ENCODE measurements around the gene RELN. TPM values are rescaled to one million over a fixed set of nuclear protein-coding genes. Genes with fewer than 3 reads are reported as not detected.

RELN gene
- total and polyA plus RNA-seq, 2 donors (not counting 1 experiment from before 2014, with no cell fraction given): 0.33 to 31.8 TPM

- Histone ChIP-seq H3K36me3 (ENCODE audit: control insufficient read depth, insufficient read depth, low read length) (no peaks in the 10 kb centered on the region), H3K4me1 (ENCODE audit: control insufficient read depth, extremely low read depth, insufficient read depth, low read length) (no peaks in the 10 kb centered on the region)
- TF ChIP-seq EZH2 (IDR thresholded peaks at IDR 0.05; ENCODE audit: low read length, missing control alignments) (no peak), CTCF (conservative IDR thresholded peaks at IDR 0.05 in 1 of 2, IDR thresholded peaks at IDR 0.05 in 1 of 2; ENCODE audit: low read depth in 1 of 2, low read length in 2 of 2) (no peak)
Observed at GRCh38 chr7:103856929-103857328, 132.5 kb downstream of the RELN start.

GRCh38 chr7:103855671-103856070, 133.8 kb downstream of the RELN start:
- Histone ChIP-seq H4K20me1 (ENCODE audit: control insufficient read depth, extremely low read depth, insufficient read depth, low read length) (no peaks in the 10 kb centered on the region), H3K9me3 (ENCODE audit: control insufficient read depth, insufficient read depth, low read depth, low read length) (no peaks in the 10 kb centered on the region), H3K27me3 (ENCODE audit: control insufficient read depth, insufficient read depth, low read length) (no peaks in the 10 kb centered on the region), H3K4me1 (ENCODE audit: control insufficient read depth, extremely low read depth, insufficient read depth, low read length) (no peaks in the 10 kb centered on the region), H3K79me2 (ENCODE audit: control insufficient read depth, insufficient read depth, low read length) (no peaks in the 10 kb centered on the region), H2AFZ (ENCODE audit: low read length) (no peak overlapping the region), H3K4me3 (replicated peaks in 1 of 4; ENCODE audit: control extremely low read depth in 1 of 4, insufficient read depth in 1 of 4, low read depth in 3 of 4, low read length in 4 of 4) (no peak overlapping the region), H3K4me2 (ENCODE audit: extremely low read depth, insufficient read depth, low read length) (no peak overlapping the region), H3K27ac (ENCODE audit: insufficient read depth, low read length) (no peak overlapping the region), H3K9ac (ENCODE audit: insufficient read depth, low read length) (no peak overlapping the region), H3K36me3 (ENCODE audit: control insufficient read depth, insufficient read depth, low read length) (no peaks in the 10 kb centered on the region)
- no peak for DNase-seq (ENCODE audit: low read depth in 2 of 2)
- TF ChIP-seq CTCF (conservative IDR thresholded peaks at IDR 0.05 in 1 of 2, IDR thresholded peaks at IDR 0.05 in 1 of 2; ENCODE audit: low read depth in 1 of 2, low read length in 2 of 2) (no peak), EZH2 (IDR thresholded peaks at IDR 0.05; ENCODE audit: low read length, missing control alignments) (no peak)

More at GRCh38 chr7:103856929-103857328, 132.5 kb downstream of the RELN start:
- H3K4me2 ChIP-seq (ENCODE audit: extremely low read depth, insufficient read depth, low read length): no peak overlapping the region
- no peak overlapping the region for H3K4me3 ChIP-seq (replicated peaks in 1 of 4; ENCODE audit: control extremely low read depth in 1 of 4, insufficient read depth in 1 of 4, low read depth in 3 of 4, low read length in 4 of 4)
- no peak overlapping the region for H3K27ac ChIP-seq (ENCODE audit: insufficient read depth, low read length)
- no peaks in the 10 kb centered on the region for H3K79me2 ChIP-seq (ENCODE audit: control insufficient read depth, insufficient read depth, low read length)
- H3K27me3 ChIP-seq (ENCODE audit: control insufficient read depth, insufficient read depth, low read length): no peaks in the 10 kb centered on the region
- no peak overlapping the region for H2AFZ ChIP-seq (ENCODE audit: low read length)
- no peak overlapping the region for H3K9ac ChIP-seq (ENCODE audit: insufficient read depth, low read length)
- H4K20me1 ChIP-seq (ENCODE audit: control insufficient read depth, extremely low read depth, insufficient read depth, low read length): no peaks in the 10 kb centered on the region
- DNase-seq (ENCODE audit: low read depth in 2 of 2): no peak
- H3K9me3 ChIP-seq (ENCODE audit: control insufficient read depth, insufficient read depth, low read depth, low read length): no peaks in the 10 kb centered on the region

DNA sequence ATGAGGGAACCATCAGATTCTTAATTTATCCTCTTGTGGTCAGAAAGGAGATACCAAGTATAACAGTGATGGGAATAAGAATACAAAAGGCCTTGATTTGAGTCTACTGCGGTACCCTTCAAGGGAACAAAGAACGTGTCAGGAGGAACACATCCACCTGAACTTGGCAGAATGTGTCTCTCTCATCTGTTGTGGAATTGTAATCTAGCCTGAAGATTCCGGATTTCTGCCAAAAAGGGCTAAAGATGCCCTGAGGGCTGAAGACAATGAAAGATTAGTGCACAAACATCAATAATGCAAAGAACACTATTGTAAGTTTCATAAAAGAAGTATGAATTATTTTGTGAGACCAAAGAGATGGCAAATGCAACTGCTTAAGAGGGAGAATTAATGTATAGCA, 134.8 kb downstream of the RELN start:
- DNase-seq (ENCODE audit: low read depth in 2 of 2): no peak

More for the DNA sequence above, 134.8 kb downstream of the RELN start:
- H3K9me3 ChIP-seq (ENCODE audit: control insufficient read depth, insufficient read depth, low read depth, low read length): no peaks in the 10 kb centered on the region
- H3K36me3 ChIP-seq (ENCODE audit: control insufficient read depth, insufficient read depth, low read length): no peaks in the 10 kb centered on the region
- H3K4me1 ChIP-seq (ENCODE audit: control insufficient read depth, extremely low read depth, insufficient read depth, low read length): no peaks in the 10 kb centered on the region
- no peaks in the 10 kb centered on the region for H3K27me3 ChIP-seq (ENCODE audit: control insufficient read depth, insufficient read depth, low read length)
- H3K4me3 ChIP-seq (replicated peaks in 1 of 4; ENCODE audit: control extremely low read depth in 1 of 4, insufficient read depth in 1 of 4, low read depth in 3 of 4, low read length in 4 of 4): no peak overlapping the region
- no peak overlapping the region for H3K4me2 ChIP-seq (ENCODE audit: extremely low read depth, insufficient read depth, low read length)
- H3K27ac ChIP-seq (ENCODE audit: insufficient read depth, low read length): no peak overlapping the region
- no peaks in the 10 kb centered on the region for H3K79me2 ChIP-seq (ENCODE audit: control insufficient read depth, insufficient read depth, low read length)
- no peaks in the 10 kb centered on the region for H4K20me1 ChIP-seq (ENCODE audit: control insufficient read depth, extremely low read depth, insufficient read depth, low read length)
- H2AFZ ChIP-seq (ENCODE audit: low read length): no peak overlapping the region
- no peak for TF ChIP-seq EZH2 (IDR thresholded peaks at IDR 0.05; ENCODE audit: low read length, missing control alignments)
- no peak for TF ChIP-seq CTCF (conservative IDR thresholded peaks at IDR 0.05 in 1 of 2, IDR thresholded peaks at IDR 0.05 in 1 of 2; ENCODE audit: low read depth in 1 of 2, low read length in 2 of 2)
- no peak overlapping the region for H3K9ac ChIP-seq (ENCODE audit: insufficient read depth, low read length)

Measured in fibroblast of lung (primary cell).